ENCODE results near the gene ZFHX3. TPM values are rescaled to one million over a fixed set of nuclear protein-coding genes. Genes with fewer than 3 reads are reported as not detected.

ZFHX3 gene
- total and polyA plus RNA-seq, 9 of the 15 experiments (the other 6 are each of a cell fraction or from before 2014, with no cell fraction given) = 0.01 to 0.23 (median 0.06) TPM; not detected in 4

DNA sequence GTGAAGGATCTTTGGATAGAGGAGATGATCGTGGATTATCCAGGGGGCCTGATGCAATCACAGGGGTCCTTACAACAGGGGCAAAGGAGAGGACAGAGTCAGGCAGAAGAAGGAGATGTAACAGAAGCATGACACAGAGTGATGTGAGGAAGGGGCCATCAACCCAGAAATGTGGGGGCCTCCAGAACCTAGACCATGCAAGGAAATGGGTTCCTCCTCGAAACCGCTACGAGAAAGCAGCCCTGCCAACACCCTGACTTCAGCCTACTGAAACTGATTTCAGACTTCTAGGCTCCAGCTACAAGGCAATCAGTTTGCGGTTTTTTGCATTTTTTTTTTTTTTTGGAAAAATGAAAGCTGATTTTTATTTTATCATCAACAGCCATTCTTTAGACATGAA, 34.0 kb downstream of the ZFHX3 start:
- in situ Hi-C loops (cut with MboI) = no loop called here
- Histone ChIP-seq H3K4me1 (replicated peaks in 1 of 2; ENCODE audit: control insufficient read depth in 2 of 2, insufficient read depth in 2 of 2, low read length in 2 of 2) (no peaks in the 10 kb centered on the region), H3K9me3 (replicated peaks; ENCODE audit: control insufficient read depth, insufficient read depth, low read depth, low read length) (no peaks in the 10 kb centered on the region), H3K27me3 (ENCODE audit: control insufficient read depth in 2 of 2, insufficient read depth in 2 of 2, low read length in 2 of 2) (peaks cover 4 to 19% of the 10 kb centered on the region in 2 experiments; a peak in 3 of 5 replicates), H3K4me3 (no peak overlapping the region), H3K79me2 (ENCODE audit: control insufficient read depth, insufficient read depth, low read length) (no peaks in the 10 kb centered on the region), H2AFZ (ENCODE audit: low read depth, low read length) (no peak overlapping the region), H3K4me2 (ENCODE audit: insufficient read depth, low read length) (no peak overlapping the region), H4K20me1 (replicated peaks; ENCODE audit: control insufficient read depth, insufficient read depth, low read length) (no peaks in the 10 kb centered on the region), H3K27ac (ENCODE audit: extremely low read depth, low read depth, low read length) (no peak overlapping the region), H3K9ac (ENCODE audit: insufficient read depth in 1 of 2, low read depth in 2 of 2, low read length in 2 of 2) (no peak overlapping the region), H3K36me3 (ENCODE audit: control insufficient read depth, insufficient read depth, low read length) (no peaks in the 10 kb centered on the region), H3K9me1 (ENCODE audit: control insufficient read depth, insufficient read depth, low read length) (no peaks in the 10 kb centered on the region)
- no TSS peak for BruUV-seq (replicated peaks)
- DNase-seq (ENCODE audit: extremely low read depth in 1 of 4, low spot score in 3 of 4) = no peak
- intact Hi-C loops (cut with micrococcal nuclease) = no loop called here
- TF ChIP-seq NFXL1 (CRISPR knock-in tag; IDR thresholded peaks at IDR 0.05) = no peak
- no peak for TF ChIP-seq SMAD1 (IDR thresholded peaks at IDR 0.05; ENCODE audit: low read depth, low read length, partially characterized antibody)
- ChIA-PET POLR2A (no interaction called here), CTCF (ENCODE audit: low intra/inter-chr PET ratio) (no interaction called here)
- no peak for ATAC-seq
- WGBS (ENCODE audit: insufficient coverage, low coverage, missing lambda C conversion rate) = 1% methylated on average over 5 of the region's 5 CpGs
- FAIRE-seq = no peak

DNA sequence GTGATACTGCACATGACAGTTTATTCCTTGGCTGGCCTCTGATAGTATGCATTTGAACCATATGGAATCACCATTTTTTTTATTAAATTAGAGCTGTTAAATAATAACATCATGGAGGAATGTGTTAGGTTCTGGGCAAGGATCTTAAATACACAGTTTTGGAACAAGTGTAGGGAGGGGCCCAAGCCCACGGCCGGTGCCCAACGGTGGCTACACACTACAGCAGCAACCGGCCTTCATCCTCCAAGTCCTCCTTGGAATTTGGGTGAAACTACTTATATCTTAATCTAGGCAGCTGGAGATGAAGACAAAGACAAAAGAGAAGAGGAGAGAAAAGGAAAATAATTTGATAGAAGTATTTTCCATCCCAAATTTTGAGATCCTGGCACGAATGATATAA, 35.6 kb downstream of the ZFHX3 start:
- ChIA-PET POLR2A (interaction anchor here (0.7 to 1.6 kb wide), 3 partner anchors 9 to 650 kb away, joined by 3 to 4 read pairs (median 3); no protein-coding TSS in a partner anchor), CTCF (ENCODE audit: low intra/inter-chr PET ratio) (no interaction called here)
- Histone ChIP-seq H3K4me2 (ENCODE audit: insufficient read depth, low read length) (no peak overlapping the region), H3K27ac (ENCODE audit: extremely low read depth, low read depth, low read length) (no peak overlapping the region), H3K9ac (ENCODE audit: insufficient read depth in 1 of 2, low read depth in 2 of 2, low read length in 2 of 2) (no peak overlapping the region), H4K20me1 (replicated peaks; ENCODE audit: control insufficient read depth, insufficient read depth, low read length) (no peaks in the 10 kb centered on the region), H3K4me1 (replicated peaks in 1 of 2; ENCODE audit: control insufficient read depth in 2 of 2, insufficient read depth in 2 of 2, low read length in 2 of 2) (no peaks in the 10 kb centered on the region), H3K9me3 (replicated peaks; ENCODE audit: control insufficient read depth, insufficient read depth, low read depth, low read length) (no peaks in the 10 kb centered on the region), H3K79me2 (ENCODE audit: control insufficient read depth, insufficient read depth, low read length) (no peaks in the 10 kb centered on the region), H3K36me3 (ENCODE audit: control insufficient read depth, insufficient read depth, low read length) (no peaks in the 10 kb centered on the region), H2AFZ (ENCODE audit: low read depth, low read length) (no peak overlapping the region), H3K9me1 (ENCODE audit: control insufficient read depth, insufficient read depth, low read length) (no peaks in the 10 kb centered on the region), H3K4me3 (no peak overlapping the region), H3K27me3 (ENCODE audit: control insufficient read depth in 2 of 2, insufficient read depth in 2 of 2, low read length in 2 of 2) (peaks cover 4 to 16% of the 10 kb centered on the region in 2 experiments; a peak in 3 of 5 replicates)
- TF ChIP-seq ZNF408 (CRISPR knock-in tag; IDR thresholded peaks at IDR 0.05; ENCODE audit: low read depth) (no peak), ZNF384 (IDR thresholded peaks at IDR 0.05; ENCODE audit: low read depth, low read length) (no peak), KLF10 (CRISPR knock-in tag; IDR thresholded peaks at IDR 0.05) (no peak), MCM3 (IDR thresholded peaks at IDR 0.05) (no peak), PCBP1 (IDR thresholded peaks at IDR 0.05; ENCODE audit: low read depth, low read length, poor library complexity, severe bottlenecking) (no peak), ASH1L (IDR thresholded peaks at IDR 0.05; ENCODE audit: borderline replicate concordance, low read depth, partially characterized antibody) (no peak)
- TF ChIP-seq, protein P1, sequence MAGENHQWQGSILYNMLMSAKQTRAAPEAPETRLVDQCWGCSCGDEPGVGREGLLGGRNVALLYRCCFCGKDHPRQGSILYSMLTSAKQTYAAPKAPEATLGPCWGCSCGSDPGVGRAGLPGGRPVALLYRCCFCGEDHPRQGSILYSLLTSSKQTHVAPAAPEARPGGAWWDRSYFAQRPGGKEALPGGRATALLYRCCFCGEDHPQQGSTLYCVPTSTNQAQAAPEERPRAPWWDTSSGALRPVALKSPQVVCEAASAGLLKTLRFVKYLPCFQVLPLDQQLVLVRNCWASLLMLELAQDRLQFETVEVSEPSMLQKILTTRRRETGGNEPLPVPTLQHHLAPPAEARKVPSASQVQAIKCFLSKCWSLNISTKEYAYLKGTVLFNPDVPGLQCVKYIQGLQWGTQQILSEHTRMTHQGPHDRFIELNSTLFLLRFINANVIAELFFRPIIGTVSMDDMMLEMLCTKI (IDR thresholded peaks at IDR 0.05; ENCODE audit: partially characterized antibody) = no peak
- intact Hi-C loops (cut with micrococcal nuclease) (no loop called here), in situ Hi-C loops (cut with MboI) (no loop called here)
- no TSS peak for BruUV-seq (replicated peaks)
- ATAC-seq (no peak), DNase-seq (ENCODE audit: extremely low read depth in 1 of 4, low spot score in 3 of 4) (no peak), FAIRE-seq (no peak)
- 4% methylated on average over 5 of the region's 5 CpGs for WGBS (ENCODE audit: insufficient coverage, low coverage, missing lambda C conversion rate)

All from K562 (cell line).